Measurements from ENCODE around the gene GRIN2A.

GRIN2A gene

DNA sequence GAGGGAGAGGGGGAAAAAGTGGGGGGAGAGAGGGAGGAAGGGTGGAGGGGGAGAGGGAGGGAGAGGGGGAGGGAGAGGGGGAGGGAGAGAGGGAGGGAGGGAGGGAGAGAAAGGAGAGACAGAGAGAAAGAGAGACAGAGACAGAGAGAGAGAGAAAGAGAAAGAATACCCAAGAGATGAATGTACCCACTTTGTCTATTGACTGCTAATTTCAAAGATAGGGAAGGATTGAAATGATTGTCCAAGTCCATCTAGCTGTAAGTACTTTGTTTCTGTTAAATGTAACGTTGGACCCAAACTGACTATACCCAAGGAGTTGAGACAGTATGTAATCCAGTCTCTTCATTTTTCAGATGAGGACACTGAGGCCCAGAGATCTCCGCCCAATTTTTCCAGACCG, 374.9 kb downstream of the GRIN2A start:
- H3K27ac Mint-ChIP-seq, result no peak overlapping the region
- peaks cover 11% of the 10 kb centered on the region for H3K27me3 Mint-ChIP-seq (ENCODE audit: low read depth)
- no peaks in the 10 kb centered on the region for H3K36me3 Mint-ChIP-seq (ENCODE audit: low read depth)
- no peaks in the 10 kb centered on the region for H3K4me1 Mint-ChIP-seq
- TF ChIP-seq, protein P1, sequence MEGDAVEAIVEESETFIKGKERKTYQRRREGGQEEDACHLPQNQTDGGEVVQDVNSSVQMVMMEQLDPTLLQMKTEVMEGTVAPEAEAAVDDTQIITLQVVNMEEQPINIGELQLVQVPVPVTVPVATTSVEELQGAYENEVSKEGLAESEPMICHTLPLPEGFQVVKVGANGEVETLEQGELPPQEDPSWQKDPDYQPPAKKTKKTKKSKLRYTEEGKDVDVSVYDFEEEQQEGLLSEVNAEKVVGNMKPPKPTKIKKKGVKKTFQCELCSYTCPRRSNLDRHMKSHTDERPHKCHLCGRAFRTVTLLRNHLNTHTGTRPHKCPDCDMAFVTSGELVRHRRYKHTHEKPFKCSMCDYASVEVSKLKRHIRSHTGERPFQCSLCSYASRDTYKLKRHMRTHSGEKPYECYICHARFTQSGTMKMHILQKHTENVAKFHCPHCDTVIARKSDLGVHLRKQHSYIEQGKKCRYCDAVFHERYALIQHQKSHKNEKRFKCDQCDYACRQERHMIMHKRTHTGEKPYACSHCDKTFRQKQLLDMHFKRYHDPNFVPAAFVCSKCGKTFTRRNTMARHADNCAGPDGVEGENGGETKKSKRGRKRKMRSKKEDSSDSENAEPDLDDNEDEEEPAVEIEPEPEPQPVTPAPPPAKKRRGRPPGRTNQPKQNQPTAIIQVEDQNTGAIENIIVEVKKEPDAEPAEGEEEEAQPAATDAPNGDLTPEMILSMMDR (IDR thresholded peaks at IDR 0.05; ENCODE audit: unreplicated experiment in 3 of 3), result no peak
- no peak overlapping the region for H3K4me3 Mint-ChIP-seq
- no peaks in the 10 kb centered on the region for H3K9me3 Mint-ChIP-seq

DNA sequence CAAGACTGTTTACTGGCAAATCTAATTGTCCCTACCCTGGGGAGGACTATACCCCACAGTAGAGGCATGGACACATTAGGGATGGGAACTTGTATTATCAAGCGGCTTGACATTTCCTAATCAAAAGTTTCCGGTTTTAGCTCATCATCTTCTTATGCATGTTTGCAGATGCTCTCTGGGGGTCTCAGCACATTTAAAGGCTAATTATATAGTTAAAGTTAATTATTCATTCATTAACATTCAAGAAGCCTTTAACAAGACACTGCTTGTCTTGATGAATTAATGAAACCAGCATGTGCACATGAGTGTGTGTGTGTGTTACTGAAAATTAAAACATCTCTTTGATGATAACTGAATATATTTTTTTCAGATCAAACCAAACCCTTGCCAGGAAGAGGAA, 377.1 kb downstream of the GRIN2A start:
- Mint-ChIP-seq H3K27ac (no peak overlapping the region), H3K4me1 (no peaks in the 10 kb centered on the region), H3K27me3 (ENCODE audit: low read depth) (peaks cover 11% of the 10 kb centered on the region), H3K4me3 (no peak overlapping the region), H3K36me3 (ENCODE audit: low read depth) (no peaks in the 10 kb centered on the region), H3K9me3 (peaks cover 3% of the 10 kb centered on the region)
- TF ChIP-seq, protein P1 (IDR thresholded peaks at IDR 0.05; ENCODE audit: unreplicated experiment in 3 of 3), result no peak

DNA sequence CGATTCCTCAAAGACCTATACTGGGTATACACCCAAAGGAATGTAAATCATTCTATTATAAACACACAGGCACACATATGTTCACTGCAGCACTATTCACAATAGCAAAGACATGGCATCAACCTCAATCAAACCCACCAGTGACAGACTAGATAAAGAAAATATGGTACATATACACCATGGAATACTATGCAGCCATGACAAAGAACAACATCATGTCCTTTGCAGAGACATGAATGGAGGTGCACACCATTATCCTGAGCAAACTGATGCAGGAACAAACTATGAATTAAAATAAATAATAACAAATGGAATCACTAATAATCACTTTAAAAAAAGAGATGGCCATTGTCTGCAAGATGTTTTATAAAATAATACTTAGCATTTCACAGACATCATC, 380.1 kb downstream of the GRIN2A start:
- Mint-ChIP-seq H3K4me1 (no peaks in the 10 kb centered on the region), H3K36me3 (ENCODE audit: low read depth) (no peaks in the 10 kb centered on the region), H3K27me3 (ENCODE audit: low read depth) (peaks cover 11% of the 10 kb centered on the region), H3K9me3 (peaks cover 3% of the 10 kb centered on the region), H3K4me3 (no peak overlapping the region), H3K27ac (no peak overlapping the region)
- TF ChIP-seq, protein P1 (IDR thresholded peaks at IDR 0.05; ENCODE audit: unreplicated experiment in 3 of 3), result no peak

DNA sequence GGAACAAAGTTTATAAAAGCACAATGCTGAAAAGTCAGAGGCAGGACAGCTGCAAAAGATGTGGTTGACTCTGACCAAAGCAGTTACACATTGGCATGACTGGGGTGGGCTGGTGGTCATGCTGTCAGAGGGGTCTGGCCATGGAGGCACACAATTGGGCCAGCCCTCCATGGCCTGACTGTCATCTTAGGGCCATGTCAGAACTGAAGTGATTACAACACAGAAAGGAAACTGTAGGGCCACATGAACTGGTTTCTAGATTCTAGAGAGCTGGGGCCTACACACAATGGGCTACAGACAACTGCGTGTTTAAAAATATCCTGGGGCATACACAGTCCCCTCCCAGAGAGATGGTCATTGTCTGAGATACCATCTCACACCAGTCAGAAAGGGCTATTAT, 380.6 kb downstream of the GRIN2A start:
- peaks cover 11% of the 10 kb centered on the region for H3K27me3 Mint-ChIP-seq (ENCODE audit: low read depth)
- no peaks in the 10 kb centered on the region for H3K4me1 Mint-ChIP-seq
- H3K4me3 Mint-ChIP-seq, result no peak overlapping the region
- peaks cover 3% of the 10 kb centered on the region for H3K9me3 Mint-ChIP-seq
- H3K36me3 Mint-ChIP-seq (ENCODE audit: low read depth), result no peaks in the 10 kb centered on the region
- H3K27ac Mint-ChIP-seq, result no peak overlapping the region
- TF ChIP-seq, protein P1 (IDR thresholded peaks at IDR 0.05; ENCODE audit: unreplicated experiment in 3 of 3), result no peak

DNA sequence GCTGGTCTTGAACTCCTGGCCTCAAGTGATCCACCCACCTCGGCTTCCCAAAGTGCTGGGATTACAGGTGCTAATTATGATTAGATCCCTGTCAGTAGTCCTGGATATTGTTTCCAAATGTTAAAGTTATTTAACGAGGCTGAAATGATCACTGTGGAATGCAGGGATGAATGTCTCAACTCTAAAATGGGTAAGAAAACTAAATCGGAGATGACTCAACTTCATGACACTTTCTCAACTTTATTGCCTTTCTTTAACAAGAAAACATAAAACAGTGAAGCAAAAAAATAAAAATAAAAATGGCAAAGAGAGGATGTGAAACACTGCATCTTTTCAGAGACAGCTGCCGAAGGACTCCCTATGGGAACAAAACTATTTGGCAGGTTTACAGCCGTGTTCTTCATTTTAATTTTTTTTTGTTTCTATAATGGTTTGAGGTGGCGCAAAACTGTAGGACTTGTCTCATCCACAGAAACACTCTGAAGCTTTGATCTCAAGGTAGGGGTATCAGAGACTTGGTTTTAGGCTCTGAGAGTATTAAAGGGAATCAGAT, 382.0 kb downstream of the GRIN2A start:
- H3K27me3 Mint-ChIP-seq (ENCODE audit: low read depth), result peaks cover 6% of the 10 kb centered on the region
- no peaks in the 10 kb centered on the region for H3K4me1 Mint-ChIP-seq
- no peaks in the 10 kb centered on the region for H3K36me3 Mint-ChIP-seq (ENCODE audit: low read depth)

More for the DNA sequence above, 382.0 kb downstream of the GRIN2A start:
- TF ChIP-seq, protein P1 (IDR thresholded peaks at IDR 0.05; ENCODE audit: unreplicated experiment in 3 of 3), result no peak
- no peak overlapping the region for H3K27ac Mint-ChIP-seq
- H3K4me3 Mint-ChIP-seq, result no peak overlapping the region
- H3K9me3 Mint-ChIP-seq, result peaks cover 3% of the 10 kb centered on the region

Measured in nephron (organoid).